ENCODE data around the gene TUSC2. TPM values are rescaled to one million over a fixed set of nuclear protein-coding genes. Genes with fewer than 3 reads are reported as not detected.

TUSC2 gene
- total and polyA plus RNA-seq, 2 of the 8 experiments (the other 6 are each of a cell fraction or from before 2014, with no cell fraction given), result 33.3 to 65.4 TPM

GRCh38 chr3:50319181-50319893, 8.7 kb downstream of the TUSC2 start:
- Histone ChIP-seq H4K20me1 (replicated peaks in 1 of 2; ENCODE audit: control insufficient read depth in 1 of 2, insufficient read depth in 2 of 2, low read length in 2 of 2) (peaks cover 19 to 35% of the 10 kb centered on the region in 2 experiments), H2BK12ac (ENCODE audit: low read depth, low read length) (no peak overlapping the region), H3K36me3 (ENCODE audit: control insufficient read depth in 2 of 4, insufficient read depth in 4 of 4, low read length in 3 of 4) (peaks cover 16 to 34% (median 28%) of the 10 kb centered on the region in 4 experiments), H3K23me2 (ENCODE audit: low read depth, low read length) (peaks cover 17% of the 10 kb centered on the region), H3K23ac (ENCODE audit: insufficient read length) (no peak overlapping the region), H2BK5ac (ENCODE audit: low read depth, low read length) (no peak overlapping the region), H3K9ac (replicated peaks in 1 of 4; ENCODE audit: extremely low read depth in 1 of 4, low read depth in 3 of 4, low read length in 3 of 4) (no peak overlapping the region), H3K18ac (ENCODE audit: extremely low read depth, low read length) (no peak overlapping the region), H3K4me3 (ENCODE audit: extremely low read depth in 1 of 4, insufficient read depth in 2 of 4, low read depth in 3 of 4, low read length in 4 of 4) (no peak overlapping the region), H3K27me3 (replicated peaks in 1 of 4; ENCODE audit: control insufficient read depth in 3 of 4, extremely low read depth in 1 of 4, insufficient read depth in 3 of 4, low read length in 3 of 4) (no peaks in the 10 kb centered on the region), H3K79me2 (ENCODE audit: control insufficient read depth in 1 of 2, insufficient read depth in 2 of 2, low read length in 2 of 2) (peaks cover 0 to 25% of the 10 kb centered on the region in 2 experiments; a peak in 3 of 4 replicates), H3K4me1 (replicated peaks in 1 of 4; ENCODE audit: control insufficient read depth in 3 of 4, insufficient read depth in 4 of 4, low read length in 3 of 4) (peaks cover 0 to 33% (median 19%) of the 10 kb centered on the region in 4 experiments; a peak in 6 of 7 replicates), H3K27ac (ENCODE audit: low read depth, low read length) (0 out of 2 replicates have a peak overlapping the region, but pooled peaks have one; percentile 32), H4K8ac (ENCODE audit: extremely low read depth, insufficient read depth, low read length) (no peak overlapping the region; the same call in 1 of the 2 replicates), H3K56ac (replicated peaks; ENCODE audit: insufficient read length, low read depth, low read length) (no peak overlapping the region), H2BK120ac (replicated peaks; ENCODE audit: low read depth, low read length) (no peak overlapping the region), H2BK15ac (ENCODE audit: low read length) (0 out of 2 replicates have a peak overlapping the region, but pooled peaks have one; percentile 55), H4K91ac (replicated peaks; ENCODE audit: insufficient read length, low read length) (no peak overlapping the region), H4K5ac (ENCODE audit: insufficient read length, low read depth, low read length) (no peak overlapping the region), H3K4me2 (ENCODE audit: insufficient read depth in 1 of 2, low read depth in 2 of 2, low read length in 2 of 2) (peak overlapping the region in 1 of 2 experiments; percentile 97; a peak in 2 of 4 replicates), H3K9me3 (ENCODE audit: insufficient read depth in 2 of 2, low read depth in 1 of 2, low read length in 1 of 2) (no peaks in the 10 kb centered on the region), H3K79me1 (ENCODE audit: low read depth, low read length) (peaks cover 20% of the 10 kb centered on the region), H3K4ac (replicated peaks; ENCODE audit: insufficient read length, low read depth, low read length) (no peak overlapping the region), H2AK5ac (ENCODE audit: low read depth, low read length) (no peak overlapping the region), H2AFZ (ENCODE audit: low read length) (no peak overlapping the region), H2BK20ac (ENCODE audit: low read length) (no peak overlapping the region), H3K14ac (ENCODE audit: insufficient read length) (no peak overlapping the region)
- FAIRE-seq, result no peak
- TF ChIP-seq TBP (IDR thresholded peaks at IDR 0.05; ENCODE audit: low read depth, low read length) (no peak), SIN3A (conservative IDR thresholded peaks at IDR 0.05 in 1 of 2, IDR thresholded peaks at IDR 0.05 in 1 of 2; ENCODE audit: low read depth in 1 of 2, low read length in 2 of 2) (no peak)
- WGBS, 2 experiments (ENCODE audit: extremely low coverage in 1 of 2, insufficient coverage in 1 of 2, insufficient read length in 1 of 2, insufficient replicate concordance in 2 of 2, low coverage in 1 of 2, low lambda C conversion rate in 2 of 2, missing lambda C conversion rate in 1 of 2), result 96% methylated on average over 16 of the region's 16 CpGs; no CpG with 5 or more reads in 1 of the 2 experiments
- POLR2A ChIA-PET (ENCODE audit: partially characterized antibody), result interaction anchor here (0.8 to 12.6 kb wide), 7 partner anchors 10 to 68 kb away, joined by 3 to 149 read pairs (median 5); partner anchors contain the start of genes HYAL1, HYAL3, NAA80 and TUSC2
- DNase-seq (ENCODE audit: low read depth in 1 of 2, low spot score in 2 of 2), result no peak
- CTCF ChIA-PET (ENCODE audit: partially characterized antibody), result interaction anchor here (0.6 to 3.9 kb wide), 9 partner anchors 9 to 198 kb away, joined by 3 to 17 read pairs (median 4); partner anchors contain the start of genes HYAL1 and TUSC2
